ENCODE data around the gene LRRC7.

Gene LRRC7

DNA sequence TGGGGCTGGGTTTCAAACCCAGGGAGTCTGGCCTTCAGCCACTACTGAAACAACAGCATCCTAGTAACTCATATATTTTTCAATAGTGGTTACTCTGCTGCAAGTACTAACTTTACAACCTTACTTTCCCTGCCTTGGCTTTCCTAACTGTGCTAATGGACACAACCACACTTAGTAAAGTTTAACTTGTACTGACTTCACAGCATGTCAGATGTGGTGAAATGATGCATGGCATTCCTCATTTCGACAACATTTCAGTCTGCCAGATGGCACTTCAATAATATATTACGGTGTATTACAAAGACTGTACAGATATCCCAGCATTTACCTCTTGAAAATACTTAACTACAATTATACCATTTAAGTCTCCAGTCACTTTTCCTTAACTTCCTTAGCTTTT is 27.8 kb downstream of the LRRC7 start:
- Histone ChIP-seq H2AFZ (ENCODE audit: low read length) (no peak overlapping the region), H3K9me2 (replicated peaks; ENCODE audit: low read depth, low read length) (no peaks in the 10 kb centered on the region), H3K79me2 (ENCODE audit: insufficient read depth, low read length) (no peaks in the 10 kb centered on the region), H3K9me3 (ENCODE audit: insufficient read depth, low read depth, low read length) (no peaks in the 10 kb centered on the region), H3K4me1 (ENCODE audit: insufficient read depth, low read length, poor library complexity, severe bottlenecking) (no peaks in the 10 kb centered on the region), H3K4me3 (ENCODE audit: low read length, poor library complexity, severe bottlenecking) (no peak overlapping the region), H3K27me3 (ENCODE audit: insufficient read depth, low read length, poor library complexity, severe bottlenecking) (no peaks in the 10 kb centered on the region), H4K20me1 (ENCODE audit: insufficient read depth, low read length, poor library complexity, severe bottlenecking) (no peaks in the 10 kb centered on the region), H3K9ac (ENCODE audit: low read depth, low read length, poor library complexity, severe bottlenecking) (no peak overlapping the region), H3K36me3 (ENCODE audit: insufficient read depth, low read length) (no peaks in the 10 kb centered on the region), H3K4me2 (ENCODE audit: low read depth, low read length, poor library complexity, severe bottlenecking) (no peak overlapping the region), H3F3A (ENCODE audit: low read depth) (no peaks in the 10 kb centered on the region)
- TF ChIP-seq EZH2phosphoT487 (IDR thresholded peaks at IDR 0.05; ENCODE audit: borderline replicate concordance) (no peak), CTCF (conservative IDR thresholded peaks at IDR 0.05; ENCODE audit: low read length) (no peak)

DNA sequence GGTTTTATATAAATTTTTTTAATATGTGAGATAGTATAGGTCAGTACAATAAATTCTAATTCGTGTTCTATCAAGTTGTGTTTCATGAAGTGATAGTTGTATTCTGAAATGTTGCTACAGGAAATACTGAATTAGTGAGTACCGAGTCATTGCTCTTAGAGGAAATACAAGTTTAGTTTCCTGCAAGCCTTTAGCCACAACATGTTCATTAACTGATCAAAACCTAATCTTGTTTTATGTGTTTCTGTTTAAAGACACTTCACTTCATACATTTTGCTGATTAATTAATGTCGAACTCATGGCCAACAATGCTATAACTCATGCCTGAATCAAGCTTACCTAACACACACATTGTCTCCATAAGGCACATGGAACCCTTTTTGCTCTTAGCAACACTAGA is 43.6 kb downstream of the LRRC7 start:
- H3K4me3 ChIP-seq (ENCODE audit: low read length, poor library complexity, severe bottlenecking): no peak overlapping the region
- H3K9me2 ChIP-seq (replicated peaks; ENCODE audit: low read depth, low read length): no peaks in the 10 kb centered on the region
- H3K9me3 ChIP-seq (ENCODE audit: insufficient read depth, low read depth, low read length): no peaks in the 10 kb centered on the region
- H2AFZ ChIP-seq (ENCODE audit: low read length): no peak overlapping the region
- no peaks in the 10 kb centered on the region for H3K27me3 ChIP-seq (ENCODE audit: insufficient read depth, low read length, poor library complexity, severe bottlenecking)
- no peak overlapping the region for H3K4me2 ChIP-seq (ENCODE audit: low read depth, low read length, poor library complexity, severe bottlenecking)
- no peaks in the 10 kb centered on the region for H3K4me1 ChIP-seq (ENCODE audit: insufficient read depth, low read length, poor library complexity, severe bottlenecking)
- no peaks in the 10 kb centered on the region for H3K79me2 ChIP-seq (ENCODE audit: insufficient read depth, low read length)
- no peak overlapping the region for H3K9ac ChIP-seq (ENCODE audit: low read depth, low read length, poor library complexity, severe bottlenecking)
- no peaks in the 10 kb centered on the region for H4K20me1 ChIP-seq (ENCODE audit: insufficient read depth, low read length, poor library complexity, severe bottlenecking)
- H3F3A ChIP-seq (ENCODE audit: low read depth): no peaks in the 10 kb centered on the region
- no peaks in the 10 kb centered on the region for H3K36me3 ChIP-seq (ENCODE audit: insufficient read depth, low read length)
- TF ChIP-seq EZH2phosphoT487 (IDR thresholded peaks at IDR 0.05; ENCODE audit: borderline replicate concordance) (no peak), CTCF (conservative IDR thresholded peaks at IDR 0.05; ENCODE audit: low read length) (no peak)

GRCh38 chr1:69613414-69613813 is 45.7 kb downstream of the LRRC7 start:
- H3K36me3 ChIP-seq (ENCODE audit: insufficient read depth, low read length): no peaks in the 10 kb centered on the region
- TF ChIP-seq CTCF (conservative IDR thresholded peaks at IDR 0.05; ENCODE audit: low read length) (no peak), EZH2phosphoT487 (IDR thresholded peaks at IDR 0.05; ENCODE audit: borderline replicate concordance) (no peak)
- H3K27me3 ChIP-seq (ENCODE audit: insufficient read depth, low read length, poor library complexity, severe bottlenecking): no peaks in the 10 kb centered on the region

More at GRCh38 chr1:69613414-69613813, 45.7 kb downstream of the LRRC7 start:
- H3K79me2 ChIP-seq (ENCODE audit: insufficient read depth, low read length): no peaks in the 10 kb centered on the region
- no peak overlapping the region for H3K4me2 ChIP-seq (ENCODE audit: low read depth, low read length, poor library complexity, severe bottlenecking)
- no peak overlapping the region for H3K4me3 ChIP-seq (ENCODE audit: low read length, poor library complexity, severe bottlenecking)
- H2AFZ ChIP-seq (ENCODE audit: low read length): no peak overlapping the region
- H3K9me2 ChIP-seq (replicated peaks; ENCODE audit: low read depth, low read length): no peaks in the 10 kb centered on the region
- H3K9me3 ChIP-seq (ENCODE audit: insufficient read depth, low read depth, low read length): no peaks in the 10 kb centered on the region
- no peaks in the 10 kb centered on the region for H4K20me1 ChIP-seq (ENCODE audit: insufficient read depth, low read length, poor library complexity, severe bottlenecking)
- H3K9ac ChIP-seq (ENCODE audit: low read depth, low read length, poor library complexity, severe bottlenecking): no peak overlapping the region
- no peaks in the 10 kb centered on the region for H3F3A ChIP-seq (ENCODE audit: low read depth)
- H3K4me1 ChIP-seq (ENCODE audit: insufficient read depth, low read length, poor library complexity, severe bottlenecking): no peaks in the 10 kb centered on the region
